Sciatic nerve (tissue), 2 donors: Measurements from ENCODE around the gene SIGLEC11. TPM values are rescaled to one million over a fixed set of nuclear protein-coding genes. Genes with fewer than 3 reads are reported as not detected.
"Not testable (repeated sequence)": the region's sequence is repeated elsewhere in the genome, so short reads cannot be mapped to it uniquely, and the experiment has no call there.

ENCODE experiments used
- ATAC-seq: fragments of 200-7000 bp; cut with Tn5 transposase; one replicate; pipeline ENCODE4 v1.9.1; 2020; ENCODE audit warnings: mild to moderate bottlenecking, moderate library complexity
- DNase-seq: peaks from one replicate; pipeline ENCODE4 v3.0.0-alpha.2; 2020; ENCODE audit warnings: low spot score
- intact Hi-C: fragments of 100-400 bp; cut with DNase I; formaldehyde crosslinking; loops from one replicate; pipeline ENCODE4 v1.14.2; 2022
- total RNA-seq: library from RNA; stranded (reverse); fragmentation: NEBNext Ultra II Directional; extraction: Animal tissue kit (Norgen Biotek cat#: 25700); gene quantifications from one replicate; pipeline ENCODE4 v1.2.1, GENCODE V29; 2021
- donor health status: DM: no; HTN: no; CAD: no.
- donor health status: DM: no; HTN: no; CAD: no.

The SIGLEC11 gene
- total RNA-seq, 1 donor from 2014 or later = 1.6 TPM

DNA sequence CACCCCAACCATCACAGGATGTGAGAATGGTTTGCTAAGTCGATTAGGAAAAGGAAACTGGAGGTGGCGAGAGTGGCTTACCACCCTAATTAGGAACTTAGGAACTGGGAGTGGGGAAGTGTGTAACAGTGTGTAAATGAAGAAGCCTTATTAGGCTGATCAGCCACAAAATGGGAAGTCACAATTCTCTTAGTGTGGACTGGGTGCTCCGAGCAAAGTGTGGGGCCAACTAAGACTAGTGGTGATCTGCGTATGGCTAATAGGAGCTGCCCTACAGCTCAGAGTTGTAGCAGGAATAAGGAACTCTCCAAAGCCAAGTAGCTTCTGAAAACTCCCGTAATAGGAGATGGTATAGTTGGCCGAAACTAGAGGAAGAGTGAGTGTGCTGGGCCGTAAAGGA lies 7.6 kb downstream of the SIGLEC11 start:
- ATAC-seq (peak; percentile 48), DNase-seq (no peak)
- intact Hi-C loops = no loop called here

DNA sequence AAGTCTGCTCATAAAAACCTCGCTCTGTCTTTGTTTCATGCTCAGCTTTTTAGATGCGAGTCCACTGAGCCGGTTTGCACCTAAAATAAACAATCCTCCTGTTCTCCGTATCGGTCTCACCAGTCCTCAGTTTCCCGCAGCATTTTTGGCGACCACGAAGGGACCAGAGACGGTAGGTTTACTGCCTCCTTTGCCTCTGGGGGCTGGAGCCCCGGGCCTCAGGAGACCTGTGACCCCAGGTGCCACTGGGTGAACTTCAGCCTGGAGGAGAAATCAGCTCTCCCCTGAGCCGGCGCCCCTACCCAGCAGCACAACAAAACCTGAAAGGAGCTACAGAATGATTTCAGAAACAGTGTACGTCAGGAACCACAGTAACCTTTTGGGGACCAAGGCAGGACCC lies 8.1 kb downstream of the SIGLEC11 start:
- ATAC-seq (no peak), DNase-seq (no peak)
- intact Hi-C loops = no loop called here

DNA sequence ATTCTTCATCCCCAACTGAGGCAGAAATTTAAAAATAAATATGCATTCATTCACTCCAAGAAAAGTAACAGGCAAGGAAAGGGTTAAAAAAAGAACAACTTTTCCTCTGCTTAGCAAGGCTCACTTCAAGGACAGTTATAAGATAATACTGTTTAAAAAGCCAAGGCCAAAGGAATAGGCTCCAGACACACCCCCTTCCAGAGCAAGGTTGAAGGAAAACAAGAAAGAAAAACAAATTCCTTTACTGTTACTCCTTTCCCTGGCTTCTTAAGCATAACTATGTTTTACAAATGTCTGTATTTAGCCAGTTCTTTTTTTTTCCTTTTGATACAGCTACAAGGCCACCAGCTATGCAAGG lies 8.5 kb downstream of the SIGLEC11 start:
- DNase-seq (no peak), ATAC-seq (no peak)
- intact Hi-C loops = no loop called here

DNA sequence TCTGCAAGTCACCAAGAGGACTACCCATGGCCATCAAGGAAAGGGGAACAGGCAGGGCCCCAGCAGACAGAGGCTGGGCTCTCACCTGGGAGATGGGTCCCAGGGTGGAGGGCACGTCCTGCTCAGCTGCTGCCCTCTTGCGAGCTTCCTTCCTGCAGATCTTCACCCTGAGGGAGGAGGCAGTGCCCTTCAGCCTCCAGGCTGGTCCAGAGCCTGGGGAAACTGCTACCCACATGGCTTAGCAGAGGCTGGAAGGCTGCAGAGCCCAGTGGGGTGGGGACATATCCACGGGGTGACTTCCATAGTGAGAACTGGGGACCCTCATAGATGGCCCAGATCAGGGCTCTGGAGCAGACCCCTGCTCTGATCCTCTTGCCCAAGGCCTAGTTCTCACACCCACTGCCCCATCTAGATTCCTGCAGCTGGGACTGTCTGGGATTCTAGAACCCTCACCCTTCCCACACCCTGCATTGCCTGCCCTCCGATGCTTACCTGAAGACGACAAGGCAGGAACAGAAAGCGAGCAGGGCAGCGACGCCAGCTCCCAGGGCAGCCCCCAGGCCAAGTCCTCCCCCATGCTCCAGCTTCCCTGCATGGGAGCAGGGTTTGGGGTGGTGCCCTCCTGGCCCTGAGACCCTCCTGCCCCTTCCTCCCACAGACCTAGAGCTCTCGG lies 9.0 kb downstream of the SIGLEC11 start:
- intact Hi-C loops = no loop called here
- ATAC-seq = no peak
- DNase-seq = no peak

GRCh38 chr19:49950956-49951526 lies 9.9 kb downstream of the SIGLEC11 start:
- no peak for DNase-seq
- no peak for ATAC-seq
- intact Hi-C loops = no loop called here

DNA sequence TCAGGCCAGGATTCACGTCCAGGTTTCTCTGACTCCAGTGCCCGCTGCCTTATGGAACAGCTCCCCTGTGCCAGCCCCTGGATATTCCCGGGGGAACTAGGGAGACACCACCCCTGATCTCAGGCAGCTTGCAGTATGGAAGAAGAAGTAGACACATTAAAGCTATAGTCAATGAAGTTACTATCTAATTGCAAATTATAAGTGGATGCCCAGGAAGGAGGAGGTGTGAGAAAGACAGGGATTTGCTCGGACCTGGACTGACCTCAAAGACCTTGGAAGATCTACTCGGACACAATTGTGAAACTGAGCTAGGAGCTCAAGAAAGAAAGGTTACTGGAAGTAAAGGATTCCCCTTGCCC lies 10.4 kb downstream of the SIGLEC11 start:
- no peak for ATAC-seq
- DNase-seq = no peak
- intact Hi-C loops = no loop called here

DNA sequence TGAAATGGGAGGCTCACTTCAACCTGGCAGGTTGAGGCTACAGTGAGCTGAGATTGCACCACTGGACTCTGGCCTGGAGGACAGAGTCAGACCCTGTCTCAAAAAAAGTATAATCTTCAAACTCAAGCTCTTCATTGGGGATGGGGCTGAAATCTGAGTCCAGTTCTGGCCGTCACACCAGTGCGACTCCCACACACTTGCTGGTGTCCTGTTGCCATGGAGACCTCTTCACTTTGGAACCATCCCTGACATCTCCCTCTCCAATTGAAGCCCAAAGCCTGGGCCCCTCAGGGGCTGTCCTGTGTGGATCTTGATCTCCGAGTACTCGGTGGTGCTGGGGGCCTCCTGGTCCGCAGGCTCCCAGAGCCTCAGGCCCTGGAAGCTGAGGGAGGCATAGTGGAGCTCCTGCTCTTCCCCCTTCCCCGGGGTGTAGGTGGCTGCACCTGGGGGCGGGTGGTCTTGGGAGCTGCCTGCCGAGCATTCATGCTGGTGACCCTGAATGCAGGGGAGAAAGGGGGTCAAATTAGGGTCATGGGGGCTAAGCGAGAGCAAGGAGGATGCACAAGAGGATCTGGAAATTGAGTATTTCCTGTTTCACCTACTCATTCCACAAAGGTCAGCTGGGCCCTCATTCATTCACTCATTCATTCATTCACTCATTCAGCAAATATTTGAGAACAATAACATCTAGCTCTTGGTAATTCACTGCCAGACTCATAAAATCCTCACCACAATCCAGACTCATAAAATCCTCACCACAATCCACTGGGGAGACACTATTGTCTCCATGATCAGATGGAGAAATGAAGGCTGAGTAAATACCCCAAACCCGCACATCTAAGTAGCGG lies 11.0 kb downstream of the SIGLEC11 start:
- intact Hi-C loops = no loop called here
- no peak for ATAC-seq
- DNase-seq = no peak

GRCh38 chr19:49946415-49946814 lies 14.6 kb downstream of the SIGLEC11 start:
- no peak for DNase-seq
- no peak for ATAC-seq

GRCh38 chr19:49944567-49944966 lies 16.4 kb downstream of the SIGLEC11 start:
- DNase-seq, ATAC-seq, intact Hi-C loops: not testable (repeated sequence)

More at GRCh38 chr19:49946415-49946814, 14.6 kb downstream of the SIGLEC11 start:
- intact Hi-C loops = no loop called here

DNA sequence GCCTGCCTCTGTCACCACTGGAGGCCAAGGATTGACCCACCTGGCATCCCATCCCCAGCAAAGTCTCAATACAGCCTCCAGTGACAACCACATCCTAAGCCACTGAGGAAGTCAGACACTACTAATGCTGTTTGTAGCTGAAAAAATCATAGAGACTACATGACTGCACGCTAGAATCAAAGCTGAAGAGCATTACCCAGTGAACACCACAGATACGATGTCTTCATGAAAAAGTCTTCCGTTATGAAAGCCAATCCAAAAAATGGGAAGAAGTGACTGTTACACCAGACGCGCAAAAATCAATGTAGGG lies 20.5 kb downstream of the SIGLEC11 start:
- intact Hi-C loops = no loop called here
- ATAC-seq = no peak
- no peak for DNase-seq

- peak; percentile 45 for DNase-seq
- intact Hi-C loops = no loop called here
- ATAC-seq = no peak
Measured at GRCh38 chr19:49939721-49940481, 21.1 kb downstream of the SIGLEC11 start.

DNA sequence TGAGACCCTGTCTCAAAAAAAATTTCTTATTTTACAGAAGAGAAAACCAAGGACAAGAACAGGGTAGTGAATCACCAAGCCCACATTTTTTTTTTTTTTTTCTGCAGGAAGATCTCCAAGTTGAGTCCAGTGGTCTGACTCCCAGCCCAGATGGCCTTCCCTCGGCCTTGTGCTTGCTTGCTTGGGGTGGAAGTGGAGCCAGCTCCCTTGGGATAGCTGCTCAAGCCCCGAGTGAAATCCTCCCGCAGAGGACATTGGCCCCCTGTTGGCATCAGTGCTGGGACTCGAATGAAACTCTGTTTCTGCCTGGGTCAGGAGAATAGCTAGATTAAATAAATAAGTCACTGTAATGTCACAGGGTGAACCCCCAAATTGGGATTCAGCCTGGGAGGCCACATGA lies 22.3 kb downstream of the SIGLEC11 start:
- ATAC-seq = no peak
- intact Hi-C loops = no loop called here
- DNase-seq = peak; percentile 43

DNA sequence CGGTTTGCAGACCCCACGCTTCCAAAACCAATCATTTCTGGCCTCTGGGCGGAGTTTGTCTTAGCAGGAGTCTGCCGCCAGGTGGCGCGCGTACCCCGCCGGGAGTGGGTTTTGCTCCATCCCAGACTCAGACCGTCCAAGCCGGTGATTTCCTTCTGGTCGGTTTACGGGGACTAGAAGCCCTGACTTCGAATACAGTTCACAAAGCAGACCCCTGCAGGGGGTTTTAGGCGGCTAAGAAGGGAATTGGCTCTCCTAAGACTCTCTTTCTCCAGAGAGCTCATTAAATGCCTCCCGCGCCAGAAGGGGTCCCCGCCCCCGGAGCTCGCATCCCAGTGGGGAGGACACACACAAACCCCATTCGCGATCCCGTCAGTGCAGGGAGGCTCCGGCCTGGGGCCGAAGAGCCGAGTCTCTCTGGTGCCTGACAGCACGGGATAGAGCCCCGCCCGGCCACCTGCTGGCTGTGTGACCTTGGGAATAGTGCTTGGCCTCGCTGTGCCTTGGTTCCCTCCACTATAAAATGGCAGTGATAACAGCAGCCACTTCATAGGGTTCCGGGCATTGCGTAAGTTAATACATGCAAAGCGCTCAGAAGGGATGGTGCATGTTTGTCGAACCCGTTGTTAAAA lies 23.1 kb downstream of the SIGLEC11 start:
- ATAC-seq (peak; percentile 94), DNase-seq (peak; percentile 91)
- intact Hi-C loops = no loop called here

DNA sequence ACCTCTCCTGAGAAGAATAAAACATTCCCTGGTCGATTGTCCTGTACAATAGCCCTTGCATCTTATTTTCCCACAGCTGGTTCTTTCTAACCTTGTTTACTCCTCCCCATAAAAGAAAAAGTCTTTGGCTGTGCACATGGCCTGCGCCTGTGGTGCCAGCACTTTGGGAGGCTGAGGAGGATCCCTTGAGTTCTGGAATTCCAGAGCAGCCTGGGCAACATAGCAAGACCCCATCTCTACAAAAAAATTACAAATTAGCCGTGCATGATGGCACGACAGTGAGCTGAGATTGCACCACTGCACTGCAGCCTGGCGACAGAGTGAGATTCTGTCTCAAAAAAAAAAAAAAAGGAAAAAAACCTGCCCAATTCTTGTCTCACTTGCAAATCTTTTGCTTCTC lies 24.4 kb downstream of the SIGLEC11 start:
- ATAC-seq (no peak), DNase-seq (no peak)
- intact Hi-C loops = no loop called here

GRCh38 chr19:49933643-49934042 lies 27.3 kb downstream of the SIGLEC11 start:
- ATAC-seq (no peak), DNase-seq (peak; percentile 36)
- intact Hi-C loops = no loop called here

- DNase-seq = no peak
- no peak for ATAC-seq
- intact Hi-C loops = no loop called here
Measured at GRCh38 chr19:49932731-49933131, 28.2 kb downstream of the SIGLEC11 start.

DNA sequence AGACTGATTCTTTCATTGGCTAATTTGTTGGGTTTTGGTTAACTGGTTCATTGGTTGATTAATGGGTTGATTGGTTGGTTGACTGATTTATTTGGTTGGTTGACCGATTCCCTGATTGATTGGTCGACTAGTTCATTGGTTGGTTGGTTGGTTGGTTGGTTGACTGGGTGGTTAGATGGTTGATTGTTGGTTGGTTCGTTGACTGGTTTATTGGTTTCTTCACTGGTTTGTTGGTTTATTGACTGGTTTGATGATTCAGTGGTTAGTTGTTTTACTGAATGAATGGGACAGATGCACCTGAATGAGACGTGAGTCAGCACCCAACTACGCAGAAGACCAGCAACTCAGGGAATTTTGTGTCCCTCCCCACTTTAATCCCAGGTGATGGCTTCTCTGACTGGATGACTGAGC lies 28.9 kb downstream of the SIGLEC11 start:
- intact Hi-C loops = no loop called here
- no peak for ATAC-seq
- DNase-seq = peak; percentile 13

- ATAC-seq = no peak
- intact Hi-C loops = no loop called here
- DNase-seq = no peak
Measured at GRCh38 chr19:49931293-49932040, 29.5 kb downstream of the SIGLEC11 start.
